SK-N-SH (cell line): ENCODE results near the gene TBL3. TPM values are rescaled to one million over a fixed set of nuclear protein-coding genes. Genes with fewer than 3 reads are reported as not detected.

Source experiments
- CTCF ChIA-PET: fragments of 300-600, 350-600 bp; formaldehyde crosslinking; extraction: SDS; loops from one replicate; lab custom pipeline; 2021; lab: Yijun Ruan, JAX
- POLR2A ChIA-PET: fragments of 350-600 bp; sonication (Branson Sonifier 250); formaldehyde crosslinking; extraction: SDS; loops from one replicate; lab custom pipeline; 2020; ENCODE audit warnings: antibody characterized with exemption, inconsistent platforms; lab: Yijun Ruan, JAX
- DNase-seq: peaks from one replicate; pipeline ENCODE4 v3.0.0; 2012
- H2AFZ ChIP-seq: fragments of 200-600 bp; sonication (generic); 2 replicates; pipeline ENCODE4 v1.8.1; 2016; ENCODE audit warnings: antibody characterized with exemption, mild to moderate bottlenecking, low read depth
- H3F3A ChIP-seq: fragments of 200-600 bp; sonication (generic); replicated peaks from 2 replicates; pipeline ENCODE3; 2016; ENCODE audit warnings: antibody characterized with exemption, mild to moderate bottlenecking; ENCODE audit not compliant: insufficient read depth
- H3K27ac ChIP-seq, 2 experiments: fragments of 200-500 bp in 1 of 2; fragments of 200-600 bp in 1 of 2; sonication (Bioruptor generic) in 1 of 2; sonication (generic), shearing (Covaris generic) in 1 of 2; 2 replicates each; pipeline versions ENCODE4 v1.5.1 to v1.6.1; 2014 to 2016; ENCODE audit warnings: low read depth in 2 of 2, inconsistent platforms in 1 of 2, low read length in 1 of 2, mild to moderate bottlenecking in 1 of 2, mixed read lengths in 1 of 2
- H3K27me3 ChIP-seq: fragments of 200-600 bp; sonication (generic), shearing (Covaris generic); 2 replicates; pipeline ENCODE4 v1.6.1; 2016; ENCODE audit warnings: mixed run types; ENCODE audit not compliant: insufficient read depth
- H3K36me3 ChIP-seq, 2 experiments: fragments of 200-500 bp in 1 of 2; fragments of 200-600 bp in 1 of 2; sonication (Bioruptor generic) in 1 of 2; sonication (generic) in 1 of 2; replicated peaks in 1 of 2; 2 replicates each; pipeline versions ENCODE3 to v1.5.1; 2014 to 2016; ENCODE audit warnings: low read length in 1 of 2, mild to moderate bottlenecking in 1 of 2; ENCODE audit not compliant: insufficient read depth in 2 of 2, control insufficient read depth in 1 of 2
- H3K4me1 ChIP-seq, 2 experiments: fragments of 200-500 bp in 1 of 2; fragments of 200-600 bp in 1 of 2; sonication (Bioruptor generic) in 1 of 2; sonication (generic), shearing (Covaris generic) in 1 of 2; 2 replicates each; pipeline versions ENCODE4 v1.5.1 to v1.6.1; 2014 to 2016; ENCODE audit warnings: low read depth in 1 of 2, low read length in 1 of 2, mixed run types in 1 of 2; ENCODE audit not compliant: insufficient read depth in 2 of 2, control insufficient read depth in 1 of 2
- H3K4me2 ChIP-seq: fragments of 200-600 bp; sonication (generic), shearing (Covaris generic); 2 replicates; pipeline ENCODE4 v1.6.1; 2017; ENCODE audit warnings: mixed run types
- H3K4me3 ChIP-seq, 2 experiments: fragments of 200-500 bp in 1 of 2; fragments of 200-600 bp in 1 of 2; sonication (Bioruptor generic) in 1 of 2; sonication (generic), shearing (Covaris generic) in 1 of 2; 2 replicates each; pipeline versions ENCODE4 v1.5.1 to v1.8.1; 2014 to 2016; ENCODE audit warnings: low read depth in 2 of 2, inconsistent platforms in 1 of 2, low read length in 1 of 2, mild to moderate bottlenecking in 1 of 2, mixed read lengths in 1 of 2, moderate library complexity in 1 of 2
- H3K79me2 ChIP-seq: fragments of 200-600 bp; sonication (generic); 2 replicates; pipeline ENCODE4 v1.8.1; 2017; ENCODE audit warnings: mild to moderate bottlenecking; ENCODE audit not compliant: insufficient read depth
- H3K9ac ChIP-seq: fragments of 200-600 bp; sonication (generic); 2 replicates; pipeline ENCODE4 v1.6.1; 2017; ENCODE audit warnings: mixed run types
- H3K9me2 ChIP-seq: fragments of 200-600 bp; sonication (generic); 2 replicates; pipeline ENCODE4 v1.6.1; 2017; ENCODE audit warnings: mixed run types
- H3K9me3 ChIP-seq: fragments of 200-600 bp; sonication (generic); 2 replicates; pipeline ENCODE4 v1.6.1; 2017; ENCODE audit warnings: mixed run types, mild to moderate bottlenecking, moderate library complexity
- H4K20me1 ChIP-seq: fragments of 200-600 bp; sonication (generic); 2 replicates; pipeline ENCODE4 v1.6.1; 2017; ENCODE audit warnings: mild to moderate bottlenecking, mixed run types; ENCODE audit not compliant: insufficient read depth
- EP300 ChIP-seq, 2 experiments: IDR thresholded peaks; 2 replicates each; pipeline versions ENCODE4 v1.4.0 to v1.6.1; 2012; ENCODE audit warnings: borderline replicate concordance in 1 of 2, low read depth in 1 of 2, low read length in 1 of 2
- FOXM1 ChIP-seq: IDR thresholded peaks from 2 replicates; pipeline ENCODE4 v1.4.0; 2012; ENCODE audit warnings: low read depth, mild to moderate bottlenecking
- JUND ChIP-seq: IDR thresholded peaks from 2 replicates; pipeline ENCODE4 v1.4.0; 2012
- MEF2A ChIP-seq: IDR thresholded peaks from 2 replicates; pipeline ENCODE4 v1.4.0; 2012; ENCODE audit warnings: low read depth, borderline replicate concordance
- RFX5 ChIP-seq: IDR thresholded peaks from 2 replicates; pipeline ENCODE4 v1.6.1; 2012; ENCODE audit warnings: mild to moderate bottlenecking, improper control_type of control experiment, low read length
- WGBS: methylation state at CpG from one replicate; pipeline ENCODE4 v1.1.6; 2017; ENCODE audit warnings: low lambda C conversion rate; 5-methylcytosine and 5-hydroxymethylcytosine counted together
- polyA plus RNA-seq, 3 experiments: library from polyadenylated mRNA; depleted of rRNA; stranded (reverse); fragments of >200 nt; gene quantifications; 2 replicates each; pipeline ENCODE4 v1.2.3, GENCODE V29; 2012
- TF ChIP-seq, protein P1 (sequence below): IDR thresholded peaks from 2 replicates; pipeline ENCODE4 v1.4.0; 2012; ENCODE audit warnings: low read depth, borderline replicate concordance
- TF ChIP-seq, protein P2 (sequence below): fragments of 200-600 bp; sonication (generic); IDR thresholded peaks from 2 replicates; pipeline ENCODE4 v1.6.1; 2017; ENCODE audit warnings: antibody characterized with exemption, mild to moderate bottlenecking, moderate library complexity
- TF ChIP-seq, protein P3 (sequence below): IDR thresholded peaks from 2 replicates; pipeline ENCODE4; 2012

The TBL3 gene
- polyA plus RNA-seq, 1 of the 3 experiments (the other 2 are of a cell fraction), result 37.1 TPM

DNA sequence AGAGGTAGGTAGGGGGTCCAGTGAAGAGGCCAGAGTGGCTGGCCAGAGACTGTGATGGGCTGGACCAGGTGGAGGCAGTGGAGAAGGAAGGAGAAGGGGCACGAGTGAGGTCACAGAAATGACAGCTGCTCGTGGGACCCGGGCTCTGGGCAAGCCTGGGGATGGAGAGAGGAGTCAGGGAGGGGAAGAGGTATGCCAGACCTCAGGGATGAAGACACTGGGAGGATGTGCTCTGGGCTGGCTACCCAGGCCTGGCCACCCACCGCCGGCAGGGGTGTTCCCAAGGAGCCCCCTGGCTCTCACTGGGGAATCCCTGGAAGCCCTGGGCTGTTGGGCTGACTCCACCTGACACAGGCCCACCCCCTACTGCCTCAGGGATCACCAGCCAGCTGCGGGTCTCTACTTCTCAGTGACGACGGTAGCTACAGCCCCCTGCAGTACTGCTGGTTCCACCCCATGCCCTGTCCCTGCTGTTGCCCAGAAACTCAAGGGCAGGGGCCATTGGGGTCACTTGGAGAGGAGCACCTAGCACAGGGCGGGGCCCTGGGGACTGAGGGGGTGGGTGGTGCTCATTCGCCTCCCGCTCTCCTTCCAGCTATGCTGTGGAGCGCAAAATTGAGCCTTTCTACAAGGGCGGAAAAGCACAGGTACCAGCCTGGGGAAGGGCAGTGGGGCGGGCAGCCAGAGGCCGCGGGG lies 1.8 kb downstream of the TBL3 start:
- Histone ChIP-seq H3K4me1 (peaks cover 0 to 9% of the 10 kb centered on the region in 2 experiments; a peak in 1 of 4 replicates), H3K27ac (no peak overlapping the region), H4K20me1 (no peaks in the 10 kb centered on the region), H3K79me2 (peaks cover 29% of the 10 kb centered on the region), H3K9me2 (no peaks in the 10 kb centered on the region), H2AFZ (no peak overlapping the region), H3K9ac (no peak overlapping the region), H3K27me3 (no peaks in the 10 kb centered on the region), H3K4me2 (0 out of 2 replicates have a peak overlapping the region, but pooled peaks have one; percentile 87), H3K36me3 (peaks cover 7 to 46% of the 10 kb centered on the region in 2 experiments)
- DNase-seq, result no peak
- 81% methylated on average over 14 of the region's 16 CpGs for WGBS
- TF ChIP-seq, protein P1, sequence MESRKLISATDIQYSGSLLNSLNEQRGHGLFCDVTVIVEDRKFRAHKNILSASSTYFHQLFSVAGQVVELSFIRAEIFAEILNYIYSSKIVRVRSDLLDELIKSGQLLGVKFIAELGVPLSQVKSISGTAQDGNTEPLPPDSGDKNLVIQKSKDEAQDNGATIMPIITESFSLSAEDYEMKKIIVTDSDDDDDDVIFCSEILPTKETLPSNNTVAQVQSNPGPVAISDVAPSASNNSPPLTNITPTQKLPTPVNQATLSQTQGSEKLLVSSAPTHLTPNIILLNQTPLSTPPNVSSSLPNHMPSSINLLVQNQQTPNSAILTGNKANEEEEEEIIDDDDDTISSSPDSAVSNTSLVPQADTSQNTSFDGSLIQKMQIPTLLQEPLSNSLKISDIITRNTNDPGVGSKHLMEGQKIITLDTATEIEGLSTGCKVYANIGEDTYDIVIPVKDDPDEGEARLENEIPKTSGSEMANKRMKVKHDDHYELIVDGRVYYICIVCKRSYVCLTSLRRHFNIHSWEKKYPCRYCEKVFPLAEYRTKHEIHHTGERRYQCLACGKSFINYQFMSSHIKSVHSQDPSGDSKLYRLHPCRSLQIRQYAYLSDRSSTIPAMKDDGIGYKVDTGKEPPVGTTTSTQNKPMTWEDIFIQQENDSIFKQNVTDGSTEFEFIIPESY, result no peak
- TF ChIP-seq, protein P2, sequence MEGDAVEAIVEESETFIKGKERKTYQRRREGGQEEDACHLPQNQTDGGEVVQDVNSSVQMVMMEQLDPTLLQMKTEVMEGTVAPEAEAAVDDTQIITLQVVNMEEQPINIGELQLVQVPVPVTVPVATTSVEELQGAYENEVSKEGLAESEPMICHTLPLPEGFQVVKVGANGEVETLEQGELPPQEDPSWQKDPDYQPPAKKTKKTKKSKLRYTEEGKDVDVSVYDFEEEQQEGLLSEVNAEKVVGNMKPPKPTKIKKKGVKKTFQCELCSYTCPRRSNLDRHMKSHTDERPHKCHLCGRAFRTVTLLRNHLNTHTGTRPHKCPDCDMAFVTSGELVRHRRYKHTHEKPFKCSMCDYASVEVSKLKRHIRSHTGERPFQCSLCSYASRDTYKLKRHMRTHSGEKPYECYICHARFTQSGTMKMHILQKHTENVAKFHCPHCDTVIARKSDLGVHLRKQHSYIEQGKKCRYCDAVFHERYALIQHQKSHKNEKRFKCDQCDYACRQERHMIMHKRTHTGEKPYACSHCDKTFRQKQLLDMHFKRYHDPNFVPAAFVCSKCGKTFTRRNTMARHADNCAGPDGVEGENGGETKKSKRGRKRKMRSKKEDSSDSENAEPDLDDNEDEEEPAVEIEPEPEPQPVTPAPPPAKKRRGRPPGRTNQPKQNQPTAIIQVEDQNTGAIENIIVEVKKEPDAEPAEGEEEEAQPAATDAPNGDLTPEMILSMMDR, result no peak
- no peak for TF ChIP-seq FOXM1
- TF ChIP-seq RFX5, result no peak
- TF ChIP-seq MEF2A, result no peak
- no peak for TF ChIP-seq EP300 (IDR thresholded peaks at IDR 0.05; ENCODE audit: borderline replicate concordance in 1 of 2, low read depth in 1 of 2, low read length in 1 of 2)
- no peak for TF ChIP-seq JUND
- TF ChIP-seq, all 33 proteins: peak for 0
- POLR2A ChIA-PET, result no interaction called here
- Histone ChIP-seq H3F3A (peaks cover 4% of the 10 kb centered on the region), H3K9me3 (no peaks in the 10 kb centered on the region), H3K4me3 (no peak overlapping the region)
- CTCF ChIA-PET, result no interaction called here

DNA sequence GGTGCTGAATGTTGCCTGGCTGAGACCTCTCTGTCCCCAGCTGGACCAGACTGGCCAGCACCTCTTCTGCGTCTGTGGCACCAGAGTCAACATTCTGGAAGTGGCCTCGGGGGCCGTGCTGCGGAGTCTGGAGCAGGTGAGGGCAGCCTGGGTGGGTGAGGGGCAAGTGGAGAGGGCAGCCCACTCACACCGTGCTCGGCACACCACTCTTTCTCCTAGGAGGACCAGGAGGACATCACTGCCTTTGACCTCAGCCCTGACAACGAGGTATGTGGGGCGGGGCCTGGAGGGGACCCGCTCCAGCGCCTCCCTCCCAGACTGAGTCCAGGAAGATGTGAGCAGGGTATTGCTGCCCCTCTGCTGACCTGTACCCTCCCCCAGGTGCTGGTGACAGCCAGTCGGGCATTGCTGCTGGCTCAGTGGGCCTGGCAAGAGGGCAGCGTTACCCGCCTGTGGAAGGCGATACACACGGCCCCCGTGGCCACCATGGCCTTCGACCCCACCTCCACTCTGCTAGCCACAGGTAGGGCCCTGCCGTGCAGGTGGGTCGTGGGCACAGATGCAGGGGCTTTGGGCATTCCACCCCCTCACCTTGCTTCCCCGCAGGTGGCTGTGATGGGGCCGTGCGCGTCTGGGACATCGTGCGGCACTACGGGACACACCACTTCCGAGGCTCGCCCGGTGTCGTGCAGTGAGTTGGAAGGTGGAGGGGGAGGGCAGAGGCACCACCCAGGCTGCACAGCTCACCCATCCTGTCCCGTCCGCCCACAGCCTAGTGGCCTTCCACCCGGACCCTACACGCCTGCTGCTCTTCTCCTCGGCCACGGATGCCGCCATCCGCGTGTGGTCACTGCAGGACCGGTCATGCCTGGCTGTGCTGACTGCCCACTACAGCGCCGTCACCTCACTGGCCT lies 2.6 kb downstream of the TBL3 start:
- Histone ChIP-seq H3K27ac (no peak overlapping the region), H3K4me1 (peaks cover 0 to 9% of the 10 kb centered on the region in 2 experiments; a peak in 1 of 4 replicates), H3K9me2 (no peaks in the 10 kb centered on the region), H3K4me3 (no peak overlapping the region), H3K27me3 (no peaks in the 10 kb centered on the region), H3K36me3 (peaks cover 7 to 49% of the 10 kb centered on the region in 2 experiments), H3K9me3 (no peaks in the 10 kb centered on the region), H2AFZ (no peak overlapping the region), H3F3A (peaks cover 4% of the 10 kb centered on the region), H3K9ac (no peak overlapping the region), H3K4me2 (no peak overlapping the region), H3K79me2 (peaks cover 29% of the 10 kb centered on the region), H4K20me1 (no peaks in the 10 kb centered on the region)
- POLR2A ChIA-PET, result interaction anchor here (1.6 kb wide), 1 partner anchor 10 kb away, joined by 6 read pairs; the partner anchor contains the start of gene RPS2
- CTCF ChIA-PET, result interaction anchor here (1.0 kb wide), 1 partner anchor 9 kb away, joined by 3 read pairs; no protein-coding TSS in a partner anchor
- no peak for DNase-seq
- 96% methylated on average over 20 of the region's 42 CpGs for WGBS
- TF ChIP-seq, protein P1, result no peak
- TF ChIP-seq, protein P3, sequence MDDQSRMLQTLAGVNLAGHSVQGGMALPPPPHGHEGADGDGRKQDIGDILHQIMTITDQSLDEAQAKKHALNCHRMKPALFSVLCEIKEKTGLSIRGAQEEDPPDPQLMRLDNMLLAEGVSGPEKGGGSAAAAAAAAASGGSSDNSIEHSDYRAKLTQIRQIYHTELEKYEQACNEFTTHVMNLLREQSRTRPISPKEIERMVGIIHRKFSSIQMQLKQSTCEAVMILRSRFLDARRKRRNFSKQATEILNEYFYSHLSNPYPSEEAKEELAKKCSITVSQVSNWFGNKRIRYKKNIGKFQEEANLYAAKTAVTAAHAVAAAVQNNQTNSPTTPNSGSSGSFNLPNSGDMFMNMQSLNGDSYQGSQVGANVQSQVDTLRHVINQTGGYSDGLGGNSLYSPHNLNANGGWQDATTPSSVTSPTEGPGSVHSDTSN, result no peak
- no peak for TF ChIP-seq RFX5
- TF ChIP-seq, protein P2, result no peak
